ENCODE results near the gene STIMATE. TPM values are rescaled to one million over a fixed set of nuclear protein-coding genes. Genes with fewer than 3 reads are reported as not detected.

The STIMATE gene
- total RNA-seq, 1 donor from 2014 or later = 6.1 TPM

DNA sequence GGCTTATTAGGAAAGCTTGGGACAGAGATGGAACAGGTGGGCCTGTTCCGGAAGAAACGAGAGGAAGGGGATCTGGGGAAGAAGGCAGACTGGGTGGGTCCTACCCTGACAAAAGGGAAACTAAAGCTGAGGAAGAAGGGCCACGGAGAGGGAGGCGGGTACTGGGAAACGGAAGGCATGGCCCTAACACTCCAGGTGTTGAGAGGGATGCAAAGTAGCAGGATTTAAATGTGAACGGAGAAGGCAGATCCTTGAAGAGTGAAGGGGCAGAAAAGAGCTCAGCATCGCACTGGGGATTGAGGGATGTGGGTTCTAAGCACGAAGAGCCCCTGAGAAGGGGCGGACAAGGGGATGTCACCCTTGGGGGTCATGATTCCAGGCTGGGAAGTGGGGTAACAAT, 735 bp downstream of the STIMATE start:
- ATAC-seq (ENCODE audit: poor library complexity) (no peak), DNase-seq (no peak)
- intact Hi-C loops (cut with DNase I) = loop anchor here (5.0 kb wide), 1 partner anchor 124 kb away; the partner anchor contains the start of gene NEK4

DNA sequence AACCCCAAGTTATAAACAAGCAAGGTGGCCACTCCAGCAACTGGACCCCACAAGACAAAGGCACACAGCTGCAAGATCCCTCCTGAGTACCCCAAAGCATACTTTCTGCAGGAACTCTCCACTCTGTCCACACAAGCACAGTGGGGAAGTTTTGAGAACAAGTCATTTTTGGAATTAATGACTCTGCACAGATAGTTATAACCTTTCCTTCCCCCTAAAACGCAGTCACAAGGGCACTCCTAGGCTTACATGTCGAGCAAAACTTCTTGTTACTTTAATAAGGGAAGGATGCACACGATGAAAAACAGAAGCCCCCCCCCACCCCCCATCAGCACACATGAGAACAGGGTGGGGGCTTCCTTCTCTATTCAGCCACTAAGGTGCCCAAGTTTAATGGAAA, 1.2 kb downstream of the STIMATE start:
- no peak for DNase-seq
- ATAC-seq (ENCODE audit: poor library complexity) = no peak
- intact Hi-C loops (cut with DNase I) = loop anchor here (5.0 kb wide), 1 partner anchor 124 kb away; the partner anchor contains the start of gene NEK4

DNA sequence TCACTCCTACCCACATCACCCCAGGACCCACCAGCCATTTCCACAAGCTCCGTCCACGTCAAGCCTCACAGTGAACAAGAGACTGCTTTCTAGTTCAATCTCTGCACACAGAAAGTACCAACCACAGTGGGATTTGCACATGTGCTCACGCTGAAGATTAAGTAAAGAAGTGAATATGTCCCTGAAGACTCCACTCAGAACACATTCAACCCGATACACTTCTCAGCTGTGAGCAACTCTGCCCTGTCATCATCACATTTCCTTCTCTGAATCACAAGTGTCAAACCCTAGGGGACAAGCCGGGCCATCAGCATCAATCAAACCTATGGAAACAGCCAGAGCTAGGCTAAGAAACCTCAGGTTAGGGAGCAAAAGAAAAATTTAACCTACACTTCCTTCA, 1.9 kb downstream of the STIMATE start:
- no peak for ATAC-seq (ENCODE audit: poor library complexity)
- intact Hi-C loops (cut with DNase I) = loop anchor here (5.0 kb wide), 1 partner anchor 123 kb away; the partner anchor contains the start of gene NEK4
- DNase-seq = no peak

DNA sequence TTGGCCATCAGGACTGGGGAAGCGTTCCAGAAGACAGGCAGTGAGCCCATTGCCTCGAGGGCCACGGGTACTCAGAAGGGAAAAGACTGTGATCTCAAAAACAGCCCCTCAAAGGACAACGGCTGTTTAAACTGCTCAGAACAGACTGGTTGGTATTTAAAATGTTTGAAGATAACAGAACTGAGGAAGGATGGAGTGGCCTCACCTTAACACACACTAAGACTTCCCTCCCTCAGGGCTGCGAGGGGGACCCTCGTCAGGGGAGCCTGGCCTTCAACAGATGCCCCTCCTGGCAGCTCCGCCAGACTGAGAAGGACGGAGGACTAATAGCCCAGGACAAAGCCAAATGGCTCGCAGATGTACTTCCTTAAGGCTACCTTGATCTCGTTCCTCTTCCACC, 2.6 kb downstream of the STIMATE start:
- ATAC-seq (ENCODE audit: poor library complexity) (no peak), DNase-seq (no peak)
- intact Hi-C loops (cut with DNase I) = loop anchor here (5.0 kb wide), 1 partner anchor 122 kb away; the partner anchor contains the start of gene NEK4

DNA sequence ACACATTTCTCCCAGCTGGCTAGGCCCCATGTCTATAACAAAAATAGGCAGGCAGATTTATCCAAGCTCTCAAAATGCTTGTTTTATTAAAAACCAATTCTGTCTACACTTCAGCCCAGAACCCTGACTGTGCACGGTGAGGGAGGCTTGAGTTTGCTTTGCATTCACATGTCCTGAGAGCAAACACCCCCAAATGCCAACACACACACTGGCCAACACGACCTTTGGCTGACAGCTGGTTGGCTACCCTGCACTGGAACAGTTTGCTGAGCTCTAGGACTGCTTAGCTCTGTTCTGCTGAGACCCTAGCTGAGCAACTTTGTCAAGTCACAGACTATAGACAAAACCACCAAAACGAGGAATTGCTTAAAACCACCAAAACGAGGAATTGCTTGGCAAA, 3.6 kb downstream of the STIMATE start:
- DNase-seq = no peak
- intact Hi-C loops (cut with DNase I) = no loop called here
- peak; percentile 51 for ATAC-seq (ENCODE audit: poor library complexity)

DNA sequence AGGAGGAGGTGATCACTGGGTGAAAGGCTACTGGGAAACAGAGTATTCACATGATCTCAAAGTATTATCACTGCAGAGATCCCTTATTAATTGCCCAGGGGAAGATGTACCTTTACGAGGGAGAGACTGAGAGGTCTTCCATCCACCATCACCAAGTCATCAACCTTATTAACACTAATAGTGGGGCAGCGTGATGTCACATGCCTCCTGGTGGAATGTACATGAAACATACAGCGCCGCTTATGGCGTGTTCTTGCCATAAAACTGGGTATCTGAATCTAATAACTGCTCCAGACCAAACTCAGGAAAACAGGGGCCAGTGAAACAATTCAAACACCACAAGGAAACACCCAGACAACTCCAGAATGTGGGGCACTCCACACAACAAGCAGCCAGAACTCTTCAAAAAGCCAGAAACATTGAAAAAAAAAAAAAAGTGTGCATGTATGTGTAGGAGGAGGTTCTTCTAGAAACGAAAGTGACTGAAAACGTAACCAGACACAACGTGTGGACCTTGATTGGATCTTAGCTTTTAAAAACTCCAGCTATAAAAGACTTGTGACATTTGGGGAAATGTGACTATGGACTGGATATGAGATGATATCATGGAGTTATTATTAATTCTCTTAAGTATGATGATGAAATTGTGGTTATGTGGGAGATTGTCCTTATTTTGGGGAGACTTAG, 4.6 kb downstream of the STIMATE start:
- intact Hi-C loops (cut with DNase I) = no loop called here
- no peak for DNase-seq
- ATAC-seq (ENCODE audit: poor library complexity) = no peak

DNA sequence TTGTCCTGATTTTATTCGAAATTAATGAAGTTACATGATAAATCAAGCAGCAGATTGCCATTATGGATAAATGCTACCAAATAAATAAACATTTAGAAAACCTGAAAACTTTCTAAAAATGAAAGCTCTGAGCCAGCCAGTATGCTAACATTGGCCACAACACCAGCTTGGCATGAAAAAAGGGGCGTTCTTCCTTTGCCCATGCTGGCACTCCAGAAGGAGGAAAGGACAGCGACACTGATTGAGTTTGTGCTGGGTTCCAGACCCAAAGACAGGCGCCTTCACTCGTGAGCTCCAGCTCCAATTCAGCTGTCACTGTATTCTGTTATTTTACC, 5.1 kb downstream of the STIMATE start:
- ATAC-seq (ENCODE audit: poor library complexity) (no peak), DNase-seq (no peak)
- intact Hi-C loops (cut with DNase I) = no loop called here

DNA sequence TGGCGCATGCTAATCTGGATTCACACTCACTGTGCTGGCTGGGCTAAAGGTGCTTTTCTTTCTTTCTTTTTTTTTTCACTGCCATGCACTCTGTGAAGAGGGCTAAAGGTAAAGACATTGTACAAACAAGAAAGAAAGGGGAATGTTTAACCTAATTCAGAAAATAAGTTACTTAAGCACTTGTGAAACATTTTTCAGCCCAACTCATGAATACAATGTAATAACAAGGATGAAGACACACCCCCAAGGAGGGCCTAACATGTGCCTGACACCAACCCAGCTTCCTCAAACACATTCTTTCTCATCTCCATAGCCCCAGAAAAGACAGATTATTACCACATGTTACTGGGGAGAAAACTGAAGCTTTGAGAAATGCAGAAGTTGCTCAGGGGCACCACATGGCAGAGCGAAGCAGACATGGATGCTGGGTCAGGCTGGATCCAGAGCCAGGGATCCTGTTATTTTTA, 5.7 kb downstream of the STIMATE start:
- intact Hi-C loops (cut with DNase I) = no loop called here
- ATAC-seq (ENCODE audit: poor library complexity) (peak; percentile 35), DNase-seq (no peak)

DNA sequence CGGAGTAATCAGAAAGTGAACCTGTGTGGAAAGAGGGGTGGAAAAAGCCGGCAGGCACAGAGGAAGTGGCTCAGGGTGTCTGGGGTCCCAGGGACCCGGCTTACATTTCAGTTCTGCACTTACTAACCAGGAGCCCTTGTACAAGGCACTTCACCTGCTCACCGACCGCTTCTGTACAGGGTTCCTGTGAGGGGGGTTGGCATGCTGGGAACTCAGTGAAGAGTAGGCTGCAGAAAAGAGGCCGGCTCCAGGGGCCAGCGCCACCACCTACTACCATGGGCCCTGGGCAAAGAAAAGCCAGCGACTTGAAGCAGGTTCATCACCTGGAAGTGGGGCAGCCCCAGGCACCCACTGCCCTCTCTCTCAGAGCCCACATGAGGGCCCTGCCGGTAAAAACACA, 6.2 kb downstream of the STIMATE start:
- DNase-seq (no peak), ATAC-seq (ENCODE audit: poor library complexity) (no peak)
- intact Hi-C loops (cut with DNase I) = no loop called here

DNA sequence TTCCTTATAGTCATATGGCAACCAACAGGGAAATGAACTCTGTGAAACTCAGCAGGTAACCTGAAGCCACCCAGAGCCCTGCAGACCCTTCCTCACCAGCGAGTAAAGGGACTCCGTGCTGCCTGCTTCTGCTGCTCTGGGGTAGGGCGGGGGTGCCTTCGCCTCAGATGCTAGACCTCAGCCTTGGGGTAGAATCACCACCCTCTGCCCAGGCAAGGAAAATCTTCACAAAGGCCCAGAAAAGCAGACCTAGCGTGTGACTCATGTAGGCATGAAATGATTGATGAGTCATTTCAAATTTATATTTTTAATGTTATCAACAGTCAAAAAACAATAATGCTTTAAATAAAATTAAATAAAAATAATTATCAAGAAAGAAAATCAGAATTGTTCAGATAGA, 6.6 kb downstream of the STIMATE start:
- no peak for ATAC-seq (ENCODE audit: poor library complexity)
- intact Hi-C loops (cut with DNase I) = no loop called here
- no peak for DNase-seq

DNA sequence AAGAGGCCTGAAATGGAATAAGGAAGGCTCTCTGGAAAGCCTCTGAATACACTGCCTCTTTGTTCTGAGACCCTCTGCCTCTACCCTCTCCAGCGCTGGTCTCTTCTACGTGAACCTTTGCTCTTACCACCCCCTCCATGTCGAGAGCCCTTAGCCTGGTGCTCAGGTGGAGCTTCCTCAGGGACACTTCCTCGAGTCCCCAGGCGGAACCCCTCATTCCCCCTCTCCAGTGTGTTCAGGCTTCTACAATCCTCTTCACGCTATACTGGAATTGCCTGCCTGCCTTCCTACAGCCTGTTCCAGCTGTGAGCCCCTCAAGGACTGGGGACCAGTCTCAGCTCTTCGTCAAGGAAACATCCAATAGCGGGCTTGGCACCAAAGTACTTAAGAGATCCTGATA, 7.4 kb downstream of the STIMATE start:
- no peak for ATAC-seq (ENCODE audit: poor library complexity)

DNA sequence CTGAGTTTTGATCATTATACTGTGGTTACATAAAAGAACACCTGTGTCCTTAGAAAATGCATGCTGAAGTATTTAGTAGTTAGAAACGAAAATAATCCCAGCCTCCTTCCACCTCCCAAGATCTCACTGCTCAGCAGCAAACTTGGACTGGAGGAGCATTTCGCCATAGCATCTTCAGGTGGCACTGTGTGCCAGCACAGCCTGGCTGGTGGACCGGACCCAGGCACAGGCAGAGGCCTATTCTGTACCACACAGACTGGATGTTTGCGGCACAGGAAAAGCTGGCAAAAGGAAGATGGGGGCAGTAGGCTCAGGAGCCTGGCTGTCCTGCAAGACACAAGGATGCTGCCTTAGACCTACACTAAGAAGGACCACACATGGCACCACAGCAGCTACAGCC, 10.2 kb downstream of the STIMATE start:
- intact Hi-C loops (cut with DNase I) = no loop called here
- DNase-seq (no peak), ATAC-seq (ENCODE audit: poor library complexity) (no peak)

More for the DNA sequence above, 7.4 kb downstream of the STIMATE start:
- DNase-seq = no peak
- intact Hi-C loops (cut with DNase I) = no loop called here

DNA sequence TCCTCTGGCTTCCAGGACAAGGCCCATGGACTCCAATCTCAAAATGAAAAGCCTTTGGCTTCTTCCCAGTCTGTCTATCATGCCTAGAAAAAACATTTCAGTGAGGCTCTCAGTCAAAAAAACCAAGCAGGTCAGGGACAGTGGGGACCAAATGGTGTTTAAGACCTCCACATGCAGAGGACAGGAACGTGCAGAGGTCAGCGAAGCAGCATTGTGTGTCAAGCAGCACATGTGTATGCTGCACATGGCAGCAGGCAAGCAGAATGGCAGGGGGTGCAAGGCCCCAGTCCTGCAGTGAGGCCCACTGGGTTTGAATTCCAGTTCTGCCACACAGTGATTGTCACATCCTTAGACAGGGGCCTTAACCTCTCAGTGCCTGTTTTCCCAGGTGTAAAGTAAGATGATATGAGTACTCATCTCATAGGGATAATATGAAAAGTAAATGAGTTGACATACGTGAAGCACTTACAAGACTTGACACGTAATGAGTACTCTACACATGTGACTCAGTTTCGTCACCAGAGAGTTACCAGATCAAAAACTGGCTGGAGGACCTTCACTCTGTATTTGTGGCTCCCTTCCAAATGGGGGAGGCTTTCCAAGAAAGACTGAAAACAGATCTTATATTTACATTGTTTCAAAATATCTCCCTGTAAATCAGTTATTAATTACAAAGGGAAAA, 11.2 kb downstream of the STIMATE start:
- ATAC-seq (ENCODE audit: poor library complexity) (peak; percentile 22), DNase-seq (no peak)
- intact Hi-C loops (cut with DNase I) = no loop called here

DNA sequence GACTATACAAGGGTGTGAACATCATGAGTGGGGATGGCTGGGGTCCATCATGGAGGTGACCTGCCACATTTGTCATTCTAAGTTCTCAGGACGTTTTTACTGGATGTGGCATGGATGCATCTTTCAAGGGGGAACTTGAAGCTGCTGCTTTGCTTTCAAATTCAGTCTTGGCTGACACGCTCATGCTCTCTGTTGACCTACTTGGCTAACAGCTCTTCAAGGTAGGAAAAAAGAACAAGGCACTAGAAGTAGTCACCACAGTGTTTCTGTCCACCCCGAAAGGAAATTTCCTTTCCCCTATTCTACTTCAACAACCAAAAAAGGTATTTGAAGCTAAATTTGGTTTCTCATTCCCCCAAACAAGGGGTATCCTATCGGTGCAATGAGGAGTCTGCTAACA, 15.0 kb downstream of the STIMATE start:
- DNase-seq (no peak), ATAC-seq (ENCODE audit: poor library complexity) (no peak)
- intact Hi-C loops (cut with DNase I) = no loop called here

DNA sequence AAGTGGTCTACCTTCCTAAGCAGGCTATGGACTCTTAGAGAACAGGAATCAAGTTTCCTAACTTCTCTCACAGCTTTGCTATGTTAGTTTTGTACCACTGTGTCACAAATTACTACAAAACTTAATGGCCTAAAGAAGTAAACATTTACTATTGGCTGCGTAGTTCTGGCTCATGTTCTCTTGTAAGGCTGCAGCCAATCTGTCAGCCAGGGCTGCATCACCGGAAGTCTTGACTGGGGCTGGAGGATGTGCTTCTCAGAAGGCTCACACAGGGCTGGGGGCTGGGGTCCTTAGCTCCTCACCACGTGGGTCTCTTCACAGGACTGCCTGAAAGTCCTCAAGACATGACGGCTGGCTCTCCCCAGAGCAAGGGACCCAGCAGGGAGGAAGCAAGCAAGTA, 15.5 kb downstream of the STIMATE start:
- ATAC-seq (ENCODE audit: poor library complexity) (no peak), DNase-seq (no peak)
- intact Hi-C loops (cut with DNase I) = no loop called here

DNA sequence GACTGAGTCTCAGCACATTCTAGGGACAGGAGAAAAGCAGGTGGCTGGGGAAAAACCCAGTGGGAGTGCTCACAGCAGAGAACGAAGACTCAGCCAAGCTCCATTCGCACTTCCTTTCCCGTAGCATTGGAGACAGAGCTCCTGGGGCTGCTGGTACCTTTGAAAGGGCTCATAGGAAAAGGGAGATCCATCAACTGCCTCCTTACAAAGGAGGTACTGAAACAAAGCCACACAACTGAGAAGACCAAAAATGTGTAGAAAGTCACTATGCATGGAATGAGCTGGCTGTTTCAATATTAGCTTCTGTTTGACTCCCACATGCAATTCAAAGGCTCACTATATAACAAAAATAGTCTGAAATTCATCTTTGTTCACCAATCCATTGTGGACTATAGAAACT, 16.9 kb downstream of the STIMATE start:
- DNase-seq = no peak
- intact Hi-C loops (cut with DNase I) = no loop called here
- no peak for ATAC-seq (ENCODE audit: poor library complexity)

DNA sequence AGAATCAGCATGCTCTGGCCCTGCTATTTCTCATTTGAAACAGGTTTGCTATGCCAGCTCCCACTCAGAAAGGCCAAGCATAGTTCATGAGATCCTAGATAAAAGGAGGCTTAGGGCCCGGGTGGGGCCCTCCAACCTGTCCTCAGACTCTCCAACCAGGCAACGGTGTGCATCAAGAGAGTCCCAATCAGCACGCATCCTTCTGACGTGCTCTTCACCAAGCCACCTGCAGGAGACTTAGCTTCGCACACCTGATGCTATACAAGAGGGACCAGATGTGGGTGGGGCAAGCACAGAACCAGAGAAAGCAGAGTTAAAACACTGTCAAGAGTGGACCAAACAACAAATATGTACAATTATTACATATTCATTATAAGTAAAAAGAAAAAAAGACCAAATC, 17.3 kb downstream of the STIMATE start:
- DNase-seq (no peak), ATAC-seq (ENCODE audit: poor library complexity) (no peak)
- intact Hi-C loops (cut with DNase I) = no loop called here

DNA sequence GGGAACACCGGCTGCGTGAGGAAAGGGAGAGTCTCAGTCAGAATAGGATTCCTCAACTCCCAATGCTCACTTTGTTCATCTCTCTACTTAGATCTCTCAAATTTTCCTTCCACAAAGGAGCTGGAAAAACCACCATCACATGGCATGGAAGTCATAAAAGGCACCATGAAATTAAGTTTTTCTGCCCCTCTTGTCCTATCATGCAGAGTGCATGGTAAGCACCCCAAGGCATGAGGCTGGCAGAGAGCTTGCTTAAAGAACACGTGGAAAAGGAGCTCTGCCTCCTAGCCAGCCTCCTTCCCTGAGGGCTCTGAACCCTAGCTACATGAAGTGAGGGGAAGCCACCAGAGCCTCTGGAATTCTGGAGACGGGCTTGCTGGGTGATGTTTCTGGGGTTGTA, 17.8 kb downstream of the STIMATE start:
- ATAC-seq (ENCODE audit: poor library complexity) = no peak
- intact Hi-C loops (cut with DNase I) = no loop called here
- DNase-seq = no peak

DNA sequence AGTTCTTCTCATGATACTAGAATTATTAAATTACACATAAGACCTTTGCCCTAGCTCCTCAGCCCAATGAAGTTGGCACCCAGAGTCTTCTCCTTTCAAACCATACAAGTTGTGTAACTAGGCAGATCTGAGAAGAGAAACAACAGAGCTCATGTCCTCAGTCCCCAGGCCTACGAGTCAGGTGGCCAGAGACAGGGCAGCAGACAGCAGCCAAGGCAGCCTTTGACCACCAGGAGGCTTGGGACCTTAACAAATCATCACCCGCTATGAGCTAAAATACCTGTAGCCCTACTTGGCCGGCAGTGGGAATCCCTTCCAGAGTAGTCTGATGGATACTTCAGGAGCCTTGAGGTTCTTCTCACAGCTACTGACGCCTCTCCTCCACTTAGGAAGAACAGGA, 18.3 kb downstream of the STIMATE start:
- ATAC-seq (ENCODE audit: poor library complexity) (no peak), DNase-seq (no peak)
- intact Hi-C loops (cut with DNase I) = no loop called here

DNA sequence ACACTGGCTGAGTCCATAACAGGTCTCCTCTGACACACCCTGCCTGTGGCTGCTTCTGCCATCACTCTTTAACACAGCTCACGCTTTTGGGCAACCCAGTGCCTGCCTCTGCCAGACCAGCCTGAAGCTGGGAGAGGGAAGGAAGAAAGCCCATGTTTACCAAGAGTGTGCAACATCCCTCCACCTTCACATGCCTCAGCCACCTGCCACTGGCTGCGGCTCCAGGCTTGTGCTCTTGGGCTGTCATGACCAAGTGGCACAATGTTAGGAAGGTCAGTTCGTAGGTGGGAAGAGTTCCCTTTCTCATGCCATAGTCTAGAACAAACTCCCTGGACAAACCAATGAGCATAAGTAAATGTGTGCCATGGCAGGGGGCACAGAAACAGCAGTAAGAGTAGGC, 20.3 kb downstream of the STIMATE start:
- no peak for ATAC-seq (ENCODE audit: poor library complexity)
- intact Hi-C loops (cut with DNase I) = no loop called here
- no peak for DNase-seq
